Measurements from ENCODE around the gene PIEZO2.
"Not testable (repeated sequence)": the region's sequence is repeated elsewhere in the genome, so short reads cannot be mapped to it uniquely, and the experiment has no call there.

- TF ChIP-seq CTCF (conservative IDR thresholded peaks at IDR 0.05); ZFX (IDR thresholded peaks at IDR 0.05): not testable (repeated sequence)
Measured at GRCh38 chr18:10626606-10627213, 522.7 kb downstream of the PIEZO2 start.

All from C4-2B (cell line).